Bone marrow (tissue), 2 donors: ENCODE results near the gene PMPCA.

Experiments
- DNase-seq, 2 donors: peaks; one replicate each; lab custom pipeline; 2025; lab: John Stamatoyannopoulos, UW

PMPCA gene

DNA sequence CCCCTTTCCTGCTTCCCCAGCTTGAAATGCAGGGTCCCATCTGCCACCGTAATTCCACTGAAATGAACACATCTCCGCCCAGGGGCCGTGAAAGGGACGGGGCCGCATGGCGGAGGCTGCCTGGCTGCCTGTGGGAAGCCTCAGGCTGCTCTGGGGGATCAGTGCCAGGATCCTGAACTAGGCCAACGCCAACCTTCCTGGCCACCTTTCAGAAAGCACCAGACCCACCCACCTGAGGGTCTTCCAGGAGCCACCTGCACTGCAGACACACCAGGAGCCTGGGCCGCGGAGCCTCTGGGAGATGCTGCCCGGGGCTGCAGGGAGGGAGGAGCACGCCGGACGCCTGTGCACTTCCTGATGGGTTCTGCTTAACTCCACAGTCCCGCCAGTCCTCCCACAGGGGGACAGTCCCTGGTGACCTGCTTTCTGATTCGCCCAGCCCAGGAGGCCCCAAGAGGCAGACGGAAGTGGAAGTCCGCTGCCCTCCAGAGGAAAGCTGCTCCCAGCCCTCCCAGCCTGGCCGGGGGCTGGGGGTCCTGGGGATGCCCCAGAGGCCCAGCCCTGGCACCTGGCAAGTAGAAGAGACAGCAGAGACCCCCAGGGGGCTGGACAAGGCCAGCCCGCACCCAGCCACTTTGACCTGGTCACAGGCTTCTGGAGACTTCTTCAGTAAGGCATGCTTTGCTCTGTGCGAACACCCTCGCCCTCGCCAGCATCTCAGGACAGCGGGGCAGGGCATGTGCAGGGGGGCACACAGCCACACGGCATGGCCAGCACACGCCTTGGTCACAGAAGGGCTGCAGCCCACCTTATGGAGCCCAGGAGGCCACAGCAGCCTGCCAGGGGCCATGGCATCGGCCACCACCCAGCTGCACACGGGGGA lies 36.9 kb upstream of the PMPCA start, which contains the start of gene CARD9:
Gene CARD9, minus strand, starts transcription at position 370 of the 883 bp plus-strand sequence. CDS start 1,591 bp downstream, outside the sequence.
- DNase-seq = peak; percentile 26 to 36

DNA sequence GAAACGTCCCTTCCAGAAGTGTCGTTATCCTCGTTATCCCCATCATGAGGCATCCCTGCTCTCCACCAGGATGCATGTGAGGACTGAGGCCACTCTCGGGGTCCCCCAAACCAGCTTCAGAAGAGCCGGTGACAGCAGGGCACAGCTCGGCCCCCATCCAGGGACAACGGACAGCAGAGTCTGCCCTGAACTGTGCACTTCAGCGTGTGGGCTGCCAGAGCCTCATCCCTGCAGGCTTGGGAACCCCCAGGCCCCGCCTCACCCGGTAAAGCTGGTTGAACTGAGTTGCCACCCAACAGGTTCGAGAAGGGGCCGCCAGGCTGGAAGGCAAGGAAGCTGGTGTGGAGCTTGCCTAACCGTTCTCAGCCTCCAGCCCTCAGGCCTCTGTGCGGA lies 36.3 kb upstream of the PMPCA start:
- DNase-seq = no peak

DNA sequence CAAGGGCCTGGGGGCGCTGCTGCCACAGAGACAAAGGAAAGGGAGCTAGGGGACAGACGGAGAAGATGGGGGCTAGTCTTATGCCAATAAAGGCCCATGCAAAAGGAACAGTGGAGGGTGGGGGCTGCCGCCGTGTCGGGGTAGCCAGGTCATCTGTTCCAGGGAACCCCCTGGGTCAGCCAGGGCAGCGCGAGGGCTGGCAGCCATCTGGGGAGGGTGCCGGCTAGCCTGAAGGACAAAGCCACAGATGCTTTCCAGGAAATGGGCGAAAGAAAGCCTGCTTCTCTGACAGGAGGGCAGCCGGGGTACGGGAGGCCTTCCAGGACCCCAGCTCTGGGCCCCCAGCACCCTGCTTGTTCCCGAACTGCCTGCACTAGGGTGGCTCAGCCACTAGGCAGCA lies 35.4 kb upstream of the PMPCA start:
- DNase-seq = no peak

DNA sequence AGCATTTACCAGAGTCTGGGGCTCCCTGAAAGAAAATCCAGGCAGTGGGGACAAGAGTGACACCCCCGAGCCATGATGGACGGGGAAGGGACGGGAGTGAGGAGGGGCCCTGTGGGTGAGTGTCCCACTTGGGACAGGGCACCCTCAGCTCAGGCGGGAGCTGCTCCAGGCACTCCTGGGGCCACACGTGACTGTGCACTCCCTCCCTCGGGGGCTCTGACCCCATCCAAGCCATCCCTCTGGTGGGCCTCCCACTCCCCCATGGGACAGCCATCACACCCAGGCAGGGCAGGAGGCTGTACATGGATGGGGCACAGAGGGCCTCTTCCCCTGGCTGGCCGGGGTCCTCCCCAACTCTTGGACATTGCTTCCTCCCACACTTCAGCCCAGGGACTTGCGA lies 34.0 kb upstream of the PMPCA start:
- no peak for DNase-seq

DNA sequence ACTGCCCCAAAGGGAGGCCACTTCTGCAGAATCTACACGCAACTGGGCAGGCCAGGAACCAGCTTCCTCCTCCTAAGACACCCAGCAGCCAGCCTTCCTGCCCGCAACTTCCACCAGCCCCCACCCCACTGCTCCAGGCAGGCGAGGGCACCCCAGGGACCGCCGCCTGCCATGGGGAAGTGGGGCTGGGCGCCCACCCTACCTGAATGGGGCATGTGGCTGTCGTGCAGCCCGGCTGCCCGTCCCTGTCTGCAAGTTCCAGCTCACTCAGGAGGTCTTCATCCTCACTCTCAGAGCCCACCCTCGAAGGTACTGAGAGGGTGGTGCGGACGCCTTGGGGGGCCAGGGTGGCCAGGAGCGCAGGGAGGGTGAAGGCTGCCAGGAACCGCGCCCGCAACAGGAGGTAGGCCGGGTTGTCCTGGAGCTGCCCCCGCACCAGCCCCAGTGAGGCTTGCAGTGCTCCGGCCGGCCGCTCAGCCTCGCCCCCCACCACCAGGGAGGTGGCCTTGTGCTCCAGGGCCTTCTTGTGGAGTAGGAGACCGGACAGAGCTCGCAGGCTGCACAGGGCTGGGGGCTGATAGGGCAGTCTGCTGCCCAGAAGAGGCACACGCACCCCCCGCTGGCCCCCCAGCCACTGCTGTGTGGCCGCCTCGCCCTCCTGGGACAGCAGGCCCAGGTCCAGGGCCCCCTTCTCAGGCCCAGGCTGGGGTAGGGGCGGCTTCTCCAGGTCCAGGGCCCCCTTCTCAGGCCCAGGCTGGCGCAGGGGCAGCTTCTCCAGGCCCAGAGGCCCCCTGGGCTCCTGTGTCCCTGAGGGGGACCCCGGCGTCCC lies 32.9 kb upstream of the PMPCA start:
- DNase-seq = no peak

DNA sequence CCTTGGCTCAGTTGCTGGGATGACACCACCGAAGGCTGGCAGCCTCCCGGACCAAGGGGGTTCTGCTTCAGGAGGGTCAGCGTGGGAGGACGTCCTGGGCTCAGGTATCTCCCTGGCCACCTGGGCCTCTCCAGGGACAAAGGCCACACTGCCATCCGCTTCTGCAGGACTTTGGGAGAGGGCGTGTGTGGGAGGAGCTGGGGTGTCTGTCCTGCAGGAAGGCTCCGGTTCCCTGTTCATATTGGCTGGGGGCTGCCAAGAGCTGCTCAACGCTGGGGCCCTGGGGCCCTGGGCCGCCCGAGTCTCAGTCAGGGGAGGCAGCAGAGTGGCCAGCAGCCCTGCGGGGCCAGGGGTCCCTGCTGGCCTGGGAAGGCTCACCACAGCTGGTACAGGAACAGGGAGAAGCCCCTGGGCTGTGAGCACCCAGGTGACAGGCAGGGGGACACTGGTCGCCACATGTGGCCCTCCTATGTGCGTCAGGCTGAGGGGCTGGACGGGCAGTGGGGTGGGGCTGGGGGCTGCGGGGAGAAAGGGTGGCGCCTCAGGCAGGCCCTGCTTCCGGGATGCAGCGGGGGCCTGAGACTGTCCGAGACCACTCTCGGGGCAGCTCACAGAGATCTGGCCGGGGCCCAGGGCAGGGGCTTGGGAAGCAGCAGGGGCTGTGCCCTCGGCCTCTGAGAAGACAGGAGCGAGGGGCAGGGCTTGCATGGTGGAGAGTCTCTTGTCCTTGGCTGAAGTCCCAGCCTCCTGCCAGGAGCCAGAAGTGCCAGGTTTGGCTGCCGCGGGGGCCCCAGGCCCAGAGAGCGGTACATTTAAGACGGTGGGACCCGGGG lies 32.1 kb upstream of the PMPCA start:
- DNase-seq = no peak

DNA sequence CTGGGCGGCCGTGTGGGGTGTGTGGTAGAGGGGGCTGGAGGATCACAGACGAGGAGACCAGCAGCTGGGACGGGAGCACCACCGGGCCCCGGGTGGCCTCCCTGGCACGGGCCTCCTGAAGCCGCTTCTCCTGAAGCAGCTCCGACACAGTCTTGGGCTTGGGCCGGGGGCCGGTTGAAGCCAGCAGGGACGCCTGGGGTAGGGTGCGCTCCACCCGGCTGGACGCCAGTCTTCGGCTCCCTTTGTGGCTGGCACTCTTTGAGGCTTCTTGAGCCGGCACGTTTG lies 31.5 kb upstream of the PMPCA start:
- no peak for DNase-seq

DNA sequence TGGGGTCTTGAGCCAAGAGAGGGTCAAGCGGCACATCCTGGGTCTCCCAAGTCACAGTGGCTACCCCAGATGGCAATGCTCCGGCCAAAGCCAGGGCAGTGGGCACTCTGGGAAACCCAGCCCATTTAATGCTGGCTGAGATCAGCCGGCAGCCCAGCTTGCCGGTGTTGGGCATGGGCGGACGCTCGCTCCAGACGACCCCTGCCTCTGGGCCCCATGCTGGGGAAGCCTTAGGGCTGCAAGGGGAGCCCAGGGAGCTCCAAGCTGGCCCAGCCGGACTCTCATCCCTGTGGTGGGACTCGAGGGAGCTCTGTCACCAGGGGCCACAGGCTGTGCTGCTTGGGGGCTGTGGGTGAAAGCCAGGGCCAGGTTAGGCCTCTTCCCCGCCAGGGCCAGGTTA lies 31.1 kb upstream of the PMPCA start:
- no peak for DNase-seq

DNA sequence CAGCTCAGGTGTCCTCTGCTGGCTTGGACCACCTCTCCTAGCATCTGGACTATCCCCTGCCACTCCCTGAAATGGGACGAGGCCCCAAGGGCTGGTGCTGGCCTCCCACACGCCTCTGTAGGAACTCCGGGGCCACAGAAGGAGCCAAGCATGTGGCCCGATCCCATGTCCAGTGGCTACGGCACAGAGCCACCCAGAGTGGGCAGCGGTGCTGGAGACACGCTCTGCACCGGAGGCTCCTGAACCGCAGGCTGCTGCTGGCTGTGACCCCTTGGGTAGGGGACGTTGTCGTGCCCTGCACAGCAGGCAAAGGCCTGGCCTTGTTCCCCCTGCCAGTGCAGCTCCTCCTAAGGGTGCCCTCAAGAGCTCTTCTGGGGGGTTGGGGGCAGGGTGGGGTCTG lies 30.6 kb upstream of the PMPCA start:
- no peak for DNase-seq

DNA sequence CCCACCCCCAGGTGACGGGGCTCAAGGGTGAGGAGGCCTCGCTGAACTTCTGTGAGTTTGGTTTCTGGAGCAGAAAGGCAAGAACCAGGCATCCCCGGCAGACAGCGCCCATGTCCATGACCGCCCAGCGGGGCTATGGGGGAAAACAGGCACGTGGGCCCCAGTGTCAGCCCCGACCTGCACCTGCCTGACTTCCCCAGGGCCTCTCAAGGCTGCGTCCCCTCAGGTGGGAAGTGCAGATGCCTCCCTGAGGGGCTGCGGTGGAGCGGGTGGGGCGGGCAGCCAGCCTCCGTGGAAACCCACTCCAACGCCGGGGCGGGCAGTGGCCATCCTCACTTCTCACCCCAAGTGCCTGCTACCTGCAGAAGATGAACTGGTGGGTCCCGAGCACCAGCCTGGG lies 30.1 kb upstream of the PMPCA start:
- no peak for DNase-seq

DNA sequence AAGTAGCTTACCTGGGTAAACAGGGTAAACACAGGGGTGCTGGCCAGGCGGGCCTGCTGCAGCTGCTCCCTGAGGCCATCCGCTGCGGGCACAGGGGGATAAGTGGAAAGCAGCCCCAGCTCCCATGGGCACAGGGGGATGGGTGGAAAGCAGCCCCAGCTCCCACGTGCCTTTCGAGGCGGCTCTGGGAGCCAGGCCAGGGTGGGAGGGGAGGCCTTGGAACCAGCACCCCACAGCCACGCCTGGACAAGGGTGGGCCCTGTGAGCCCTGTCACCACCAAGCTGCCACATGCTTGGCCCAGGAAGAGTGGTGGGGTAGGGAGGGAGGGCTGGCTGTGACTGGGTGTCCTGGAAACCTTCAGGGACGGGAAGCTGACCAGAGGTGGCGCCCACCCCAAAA lies 29.1 kb upstream of the PMPCA start:
- DNase-seq = no peak

DNA sequence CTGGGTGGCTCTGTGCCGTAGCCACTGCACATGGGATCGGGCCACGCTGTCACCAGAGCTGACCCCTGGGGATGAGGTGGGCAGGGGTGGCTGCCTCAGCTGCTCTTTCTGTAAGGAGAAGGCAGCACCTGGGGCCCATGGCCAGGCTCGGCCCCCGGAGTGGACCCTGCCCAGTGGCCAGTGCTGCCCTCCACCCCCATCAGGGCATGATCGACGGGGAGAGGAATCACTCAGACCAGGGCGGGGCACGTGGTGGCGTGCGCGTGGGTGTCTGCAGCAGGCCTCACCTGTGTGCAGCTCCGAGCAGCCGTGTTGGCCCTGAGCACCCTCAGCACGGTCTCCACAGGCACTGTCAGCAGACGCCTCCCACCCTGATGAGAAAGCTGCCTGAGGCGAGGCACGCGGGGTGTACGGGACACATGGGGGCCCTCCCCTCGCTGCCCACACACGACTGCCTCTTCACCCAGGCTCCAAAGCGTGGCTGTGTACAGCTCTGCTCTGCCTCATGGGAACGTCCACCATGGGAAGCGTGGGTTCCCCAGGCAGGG lies 28.4 kb upstream of the PMPCA start:
- no peak for DNase-seq

DNA sequence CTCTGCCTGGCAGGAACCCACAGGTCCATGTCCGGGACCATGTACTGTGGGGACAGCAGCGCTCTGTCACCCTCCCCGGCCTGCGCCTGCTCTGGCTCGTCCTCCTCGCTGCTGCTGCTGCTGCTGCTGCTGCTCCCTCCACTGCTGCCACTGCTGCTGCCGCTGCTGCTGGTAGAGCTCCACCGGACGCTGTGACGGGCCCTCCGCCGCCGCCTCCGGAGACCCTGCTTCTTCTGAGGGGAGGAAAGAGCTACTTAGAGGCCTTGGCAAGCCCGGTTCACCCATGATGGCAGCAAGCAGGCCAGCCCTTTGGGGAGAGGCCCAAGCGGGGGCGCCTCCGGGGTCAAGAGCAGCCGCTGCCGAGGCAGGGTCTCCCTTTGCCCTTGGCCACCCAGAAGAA lies 27.0 kb upstream of the PMPCA start:
- no peak for DNase-seq

DNA sequence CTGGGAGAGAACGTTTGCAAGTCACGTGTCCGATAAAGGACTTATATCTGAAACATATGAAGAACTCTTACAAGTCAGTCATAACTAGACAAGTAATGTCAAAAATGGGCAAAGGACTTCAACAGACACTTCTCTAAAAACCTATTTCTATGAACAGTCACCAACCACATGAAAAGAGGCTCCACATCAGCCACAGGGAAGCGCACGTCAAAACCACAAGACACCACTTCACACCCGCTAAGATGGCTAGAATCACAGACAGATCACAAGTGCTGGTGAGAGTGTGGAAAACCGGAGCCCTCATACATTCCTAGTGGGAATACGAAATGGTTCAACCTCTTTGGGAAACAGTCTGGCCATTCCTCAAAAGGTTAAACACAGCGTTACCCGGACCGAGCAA lies 25.4 kb upstream of the PMPCA start:
- no peak for DNase-seq

DNA sequence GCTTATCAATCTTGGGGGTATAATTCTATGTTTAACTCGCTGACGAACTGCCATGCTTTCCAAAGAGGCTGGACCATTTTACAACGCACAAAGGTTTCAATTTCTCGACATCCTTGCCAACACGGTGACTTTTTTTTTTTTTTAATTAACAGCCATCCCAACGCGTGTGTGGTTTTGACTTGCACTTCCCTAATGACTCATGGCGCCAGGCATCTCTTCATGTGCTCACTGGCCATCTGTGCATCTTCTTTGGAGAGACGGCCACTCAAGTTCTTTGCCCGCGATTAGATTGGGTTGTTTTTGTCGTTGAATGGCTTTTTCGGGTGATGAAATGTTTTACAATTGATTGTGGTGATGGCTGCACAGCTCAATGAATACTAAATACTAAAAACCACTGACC lies 24.4 kb upstream of the PMPCA start:
- DNase-seq = no peak

DNA sequence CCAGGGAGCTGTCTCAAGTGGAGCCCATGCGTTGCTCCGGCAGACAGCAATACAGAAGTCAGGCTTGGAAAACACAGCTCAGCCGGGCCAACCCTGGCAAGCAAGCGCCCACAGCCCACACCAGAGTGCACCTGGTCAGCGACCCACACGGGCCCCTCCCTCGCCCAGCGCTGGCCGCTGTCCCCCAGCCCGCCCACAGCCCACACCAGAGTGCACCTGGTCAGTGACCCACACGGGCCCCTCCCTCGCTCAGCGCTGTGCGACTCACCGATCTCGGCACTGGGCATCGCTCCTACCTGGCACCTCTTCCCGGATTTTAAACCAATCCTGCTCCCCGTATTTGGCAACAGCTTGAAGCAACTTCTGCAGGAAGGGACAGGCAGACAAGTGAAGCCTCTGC lies 23.2 kb upstream of the PMPCA start:
- DNase-seq = no peak

DNA sequence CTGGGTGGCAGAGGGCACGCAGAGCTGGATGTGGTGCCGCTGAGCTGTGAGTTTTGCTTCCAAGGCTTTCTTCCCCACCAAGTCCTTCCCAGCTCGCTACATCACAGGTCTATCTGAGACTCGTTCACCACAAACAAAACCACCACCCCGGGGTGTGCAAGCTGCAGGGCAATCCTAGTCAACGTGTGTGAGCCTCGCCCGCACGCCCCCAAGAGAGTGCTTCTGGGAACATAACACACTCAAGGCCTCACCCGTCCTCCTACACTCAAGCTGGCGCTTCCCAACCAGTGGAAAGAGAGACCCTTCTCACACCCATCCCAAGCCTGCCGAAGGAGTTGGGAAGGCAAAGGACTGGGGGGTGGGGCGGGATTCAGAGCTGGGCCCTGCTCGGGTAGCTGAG lies 21.1 kb upstream of the PMPCA start:
- DNase-seq = no peak

DNA sequence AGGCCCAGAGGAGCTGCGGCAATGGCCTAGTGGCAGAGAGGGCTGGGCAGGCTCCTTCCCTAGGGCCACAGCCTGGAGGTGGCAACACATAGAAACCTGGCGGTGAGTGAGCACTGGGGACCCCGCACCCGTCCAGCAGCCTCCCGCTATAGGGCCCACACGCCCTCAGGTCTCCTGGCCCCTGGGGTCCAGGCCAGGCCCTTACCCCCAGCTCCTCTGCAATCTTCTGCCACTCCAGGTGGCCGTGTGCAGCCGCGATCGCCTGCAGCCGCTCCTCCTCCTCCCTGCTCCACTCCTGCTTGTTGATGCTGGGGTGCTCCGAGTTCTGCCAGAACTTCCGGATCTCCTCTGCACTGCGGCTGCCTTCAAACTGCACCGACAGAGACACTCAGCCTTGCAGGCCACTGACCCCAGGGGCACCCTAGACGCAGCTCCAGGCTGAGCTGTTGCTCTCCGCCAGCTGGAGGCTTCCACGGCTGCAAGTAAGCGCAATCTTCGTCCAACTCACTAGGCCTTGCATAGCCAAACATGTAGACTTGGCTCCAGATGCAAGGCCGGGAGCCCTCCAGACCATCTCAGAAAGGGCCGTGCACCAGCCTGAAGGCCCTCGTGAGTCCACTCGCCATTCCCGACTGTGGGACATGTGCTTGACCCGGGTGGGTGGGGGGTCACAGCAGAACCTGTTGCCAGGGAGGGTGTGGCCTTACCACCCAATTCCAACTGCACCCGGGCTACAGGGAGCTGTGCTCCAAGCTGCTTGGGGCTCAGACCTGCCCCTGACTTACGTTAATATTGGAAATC lies 18.5 kb upstream of the PMPCA start:
- no peak for DNase-seq

DNA sequence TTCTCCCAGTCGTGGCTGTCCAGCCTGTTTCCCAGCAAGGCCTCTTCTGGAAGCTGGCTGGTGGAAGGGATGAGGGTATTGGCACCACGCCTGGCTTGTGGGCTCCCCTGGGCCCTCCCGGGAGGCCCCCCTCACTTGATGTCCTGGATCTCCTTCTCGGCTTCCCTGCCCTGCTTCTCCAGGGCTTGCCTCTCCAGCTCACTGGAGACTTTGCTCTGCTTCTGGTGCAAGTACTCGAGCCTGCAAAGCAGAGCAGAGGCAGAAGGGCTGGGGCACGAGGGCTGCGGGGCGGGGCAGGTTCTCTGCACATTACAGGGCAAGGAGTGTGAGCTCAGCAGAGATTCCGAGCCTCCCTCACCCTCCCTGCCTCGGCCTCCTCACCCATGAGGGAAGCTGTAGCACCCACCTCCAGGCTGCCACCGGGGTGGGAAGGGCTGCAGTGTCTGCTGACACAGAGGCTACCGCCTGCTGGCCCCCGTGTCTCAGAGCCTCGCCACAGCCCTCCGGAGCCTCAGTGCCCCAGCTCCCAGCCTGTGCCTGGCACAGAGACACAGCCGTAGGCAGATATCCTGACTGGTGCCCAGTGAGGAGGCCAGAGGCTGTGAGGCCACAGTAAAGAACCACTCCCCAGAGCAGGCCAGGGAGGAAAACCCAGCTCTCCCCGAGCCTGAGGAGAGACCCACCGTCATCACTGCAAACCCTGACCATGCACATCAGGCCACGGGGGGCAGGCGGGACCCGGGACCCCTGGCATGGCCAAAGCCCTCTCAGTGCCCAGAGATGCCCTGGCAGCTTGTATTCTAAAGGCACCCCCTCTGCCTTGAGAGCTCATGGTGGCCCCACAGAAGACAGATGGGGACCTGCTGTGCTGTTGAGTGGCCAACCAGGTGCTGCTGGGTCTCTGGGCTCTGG lies 17.7 kb upstream of the PMPCA start:
- DNase-seq = no peak

DNA sequence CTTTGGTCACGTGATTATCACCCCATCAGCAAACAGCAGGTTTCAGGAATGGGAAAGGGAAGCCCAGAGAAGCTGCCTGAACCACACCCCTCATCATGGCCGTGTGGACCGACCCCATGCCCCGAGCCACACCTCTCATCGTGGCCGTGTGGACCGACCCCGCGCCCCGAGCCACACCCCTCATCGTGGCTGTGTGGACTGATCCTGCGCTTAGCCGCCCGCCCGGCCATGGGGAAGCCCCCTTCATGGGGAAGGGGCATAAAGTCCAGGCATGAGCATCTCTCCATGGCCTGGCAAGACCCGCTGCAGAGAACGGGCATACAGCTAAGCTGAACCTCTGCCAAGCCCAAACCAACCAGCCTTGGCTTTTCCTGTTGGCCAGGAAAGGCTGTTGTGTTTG lies 16.9 kb upstream of the PMPCA start:
- DNase-seq = no peak
